ENCODE data around the gene ABCA1. TPM values are rescaled to one million over a fixed set of nuclear protein-coding genes. Genes with fewer than 3 reads are reported as not detected.

Gene ABCA1
- total and polyA plus RNA-seq, 2 of the 13 experiments (the other 11 are each of a cell fraction or from before 2014, with no cell fraction given), result 26.8 to 63.8 TPM

DNA sequence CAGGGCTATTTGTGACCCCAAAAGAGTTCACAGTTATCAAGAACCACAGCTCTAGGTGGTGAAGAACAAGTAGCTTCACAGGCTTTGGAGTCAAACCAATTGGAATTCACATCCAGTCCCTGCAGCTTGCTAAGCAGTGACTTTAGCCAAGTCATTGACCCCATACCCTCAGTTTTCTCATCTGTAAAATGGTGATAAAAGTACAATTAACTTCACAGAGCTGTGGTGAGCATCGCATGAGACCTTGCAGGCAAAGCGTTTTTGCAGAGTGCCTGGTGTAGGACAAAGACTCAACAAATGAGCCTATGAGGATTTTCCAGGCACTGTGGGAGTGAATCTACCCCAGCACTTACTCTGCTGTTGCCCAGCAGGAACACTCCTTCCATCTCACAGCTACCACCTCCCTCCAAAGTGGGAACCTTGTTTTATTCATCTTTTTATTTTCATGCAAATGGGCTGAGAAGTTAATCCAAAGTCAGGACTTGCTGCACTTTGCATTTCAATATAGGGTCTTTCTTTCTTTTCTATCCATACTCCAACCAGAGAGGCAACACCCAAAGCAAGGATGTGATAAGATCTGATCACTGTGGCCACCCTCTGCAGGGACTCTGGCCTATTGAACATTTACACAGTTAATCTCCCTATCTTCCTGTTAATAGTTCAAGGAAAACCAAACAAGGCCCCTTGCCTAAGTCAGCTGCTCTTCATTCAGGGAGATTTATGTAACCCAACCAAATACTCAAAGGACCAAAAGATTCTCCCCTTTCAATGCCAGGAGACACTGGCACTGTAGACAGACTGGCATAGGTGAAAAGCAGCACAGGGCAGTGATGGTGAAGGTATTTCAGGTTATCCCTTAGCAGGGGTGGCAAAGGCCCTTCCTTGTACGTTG is 41.9 kb downstream of the ABCA1 start (continued):
- TF ChIP-seq TRIM22 (IDR thresholded peaks at IDR 0.05) (no peak), ZNF766 (CRISPR knock-in tag; IDR thresholded peaks at IDR 0.05; ENCODE audit: borderline replicate concordance) (no peak), ZBTB42 (CRISPR knock-in tag; IDR thresholded peaks at IDR 0.05) (no peak), ZNF20 (CRISPR knock-in tag; IDR thresholded peaks at IDR 0.05) (no peak), HOXA5 (CRISPR knock-in tag; IDR thresholded peaks at IDR 0.05) (peak; percentile 52; the same call in 1 of the 2 replicates), ZNF619 (CRISPR knock-in tag; IDR thresholded peaks at IDR 0.05) (no peak), ZNF232 (CRISPR knock-in tag; IDR thresholded peaks at IDR 0.05; ENCODE audit: borderline replicate concordance) (no peak), RARA (CRISPR knock-in tag; IDR thresholded peaks at IDR 0.05) (peak; percentile 92), TFDP2 (CRISPR knock-in tag; IDR thresholded peaks at IDR 0.05) (no peak), PPARG (CRISPR knock-in tag; conservative IDR thresholded peaks at IDR 0.05) (peak; percentile 91), POLR2A (IDR thresholded peaks at IDR 0.05; ENCODE audit: insufficient read depth in 1 of 2, low read depth in 2 of 2, low read length in 2 of 2) (peak; percentile 33; a peak in 1 of 4 replicates), NR0B2 (CRISPR knock-in tag; IDR thresholded peaks at IDR 0.05) (no peak), ARID5B (CRISPR knock-in tag; IDR thresholded peaks at IDR 0.05) (peak; percentile 93), ATAD3A (CRISPR knock-in tag; IDR thresholded peaks at IDR 0.05) (no peak), ZNF713 (CRISPR knock-in tag; IDR thresholded peaks at IDR 0.05) (no peak), ZNF572 (CRISPR knock-in tag; IDR thresholded peaks at IDR 0.05) (no peak), ZSCAN9 (CRISPR knock-in tag; IDR thresholded peaks at IDR 0.05; ENCODE audit: borderline replicate concordance) (peak; percentile 66; the same call in 1 of the 2 replicates), ZNF263 (CRISPR knock-in tag; IDR thresholded peaks at IDR 0.05) (peak; percentile 29; the same call in 1 of the 2 replicates)
- TF ChIP-seq, protein P1, sequence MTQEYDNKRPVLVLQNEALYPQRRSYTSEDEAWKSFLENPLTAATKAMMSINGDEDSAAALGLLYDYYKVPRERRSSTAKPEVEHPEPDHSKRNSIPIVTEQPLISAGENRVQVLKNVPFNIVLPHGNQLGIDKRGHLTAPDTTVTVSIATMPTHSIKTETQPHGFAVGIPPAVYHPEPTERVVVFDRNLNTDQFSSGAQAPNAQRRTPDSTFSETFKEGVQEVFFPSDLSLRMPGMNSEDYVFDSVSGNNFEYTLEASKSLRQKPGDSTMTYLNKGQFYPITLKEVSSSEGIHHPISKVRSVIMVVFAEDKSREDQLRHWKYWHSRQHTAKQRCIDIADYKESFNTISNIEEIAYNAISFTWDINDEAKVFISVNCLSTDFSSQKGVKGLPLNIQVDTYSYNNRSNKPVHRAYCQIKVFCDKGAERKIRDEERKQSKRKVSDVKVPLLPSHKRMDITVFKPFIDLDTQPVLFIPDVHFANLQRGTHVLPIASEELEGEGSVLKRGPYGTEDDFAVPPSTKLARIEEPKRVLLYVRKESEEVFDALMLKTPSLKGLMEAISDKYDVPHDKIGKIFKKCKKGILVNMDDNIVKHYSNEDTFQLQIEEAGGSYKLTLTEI (CRISPR knock-in tag; conservative IDR thresholded peaks at IDR 0.05), result no peak
- TF ChIP-seq, protein P2, sequence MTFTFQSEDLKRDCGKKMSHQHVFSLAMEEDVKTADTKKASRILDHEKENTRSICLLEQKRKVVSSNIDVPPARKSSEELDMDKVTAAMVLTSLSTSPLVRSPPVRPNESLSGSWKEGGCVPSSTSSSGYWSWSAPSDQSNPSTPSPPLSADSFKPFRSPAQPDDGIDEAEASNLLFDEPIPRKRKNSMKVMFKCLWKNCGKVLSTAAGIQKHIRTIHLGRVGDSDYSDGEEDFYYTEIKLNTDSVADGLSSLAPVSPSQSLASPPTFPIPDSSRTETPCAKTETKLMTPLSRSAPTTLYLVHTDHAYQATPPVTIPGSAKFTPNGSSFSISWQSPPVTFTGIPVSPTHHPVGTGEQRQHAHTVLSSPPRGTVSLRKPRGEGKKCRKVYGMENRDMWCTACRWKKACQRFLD (CRISPR knock-in tag; IDR thresholded peaks at IDR 0.05; ENCODE audit: borderline replicate concordance), result no peak
